Glomerular endothelial cell (primary cell): Measurements from ENCODE around the gene ZMYND10. TPM values are rescaled to one million over a fixed set of nuclear protein-coding genes. Genes with fewer than 3 reads are reported as not detected.

Experiments
- DNase-seq: peaks from one replicate; pipeline ENCODE4 v3.0.0-alpha.2; 2011; ENCODE audit warnings: low read depth, low spot score; ENCODE audit errors: extremely low read depth
- total RNA-seq: library from RNA; depleted of rRNA; stranded (reverse); fragments of >200 nt; gene quantifications from 2 replicates; pipeline ENCODE4 v1.2.3, GENCODE V29; 2015

ZMYND10 gene
- total RNA-seq, 1 donor from 2014 or later, result 0.12 TPM

DNA sequence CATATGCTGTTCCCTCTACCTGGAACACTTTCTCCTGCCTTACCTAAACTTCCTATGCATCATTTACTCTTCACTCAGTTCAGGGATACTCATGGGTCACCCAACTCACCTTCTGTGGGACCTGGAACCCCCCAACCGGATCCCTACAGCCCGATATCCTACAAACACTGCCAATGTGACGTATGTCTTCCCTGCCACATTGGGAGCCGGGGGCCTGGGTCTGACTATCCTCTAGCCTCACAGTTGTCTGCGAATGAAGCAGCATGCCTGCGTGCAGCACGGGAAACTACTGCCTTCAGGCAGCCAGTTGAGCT, 4.6 kb upstream of the ZMYND10 start:
- no peak for DNase-seq

DNA sequence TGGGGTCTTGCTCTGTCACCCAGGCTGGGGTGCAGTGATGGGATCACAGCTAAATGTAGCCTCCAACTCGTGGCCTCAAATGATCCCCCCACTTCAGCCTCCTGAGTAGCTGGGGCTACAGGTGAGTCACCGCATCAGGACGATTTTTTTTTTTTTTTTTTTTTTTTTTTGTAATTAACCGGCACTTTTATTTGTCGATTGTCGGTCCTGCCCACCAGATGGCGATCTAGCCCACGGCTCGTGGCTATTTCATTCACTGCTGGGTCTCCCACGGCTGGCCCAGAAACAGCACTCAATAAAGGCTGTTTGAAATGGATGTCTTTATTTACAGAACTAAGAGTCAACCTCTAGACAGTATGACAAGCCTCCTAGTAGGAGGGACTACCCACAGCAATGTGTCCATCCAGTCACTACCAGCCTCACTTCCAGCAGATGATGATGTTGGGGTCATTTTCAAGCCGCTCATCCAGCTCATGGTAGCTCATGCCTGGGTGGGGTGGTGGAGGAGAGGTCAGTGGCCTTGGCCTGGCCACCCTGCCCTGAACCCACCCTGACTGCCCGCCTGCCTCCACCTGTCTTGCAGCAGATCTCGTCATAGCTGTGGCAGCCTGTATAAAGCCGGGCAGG, 1.8 kb upstream of the ZMYND10 start:
- DNase-seq, result no peak

DNA sequence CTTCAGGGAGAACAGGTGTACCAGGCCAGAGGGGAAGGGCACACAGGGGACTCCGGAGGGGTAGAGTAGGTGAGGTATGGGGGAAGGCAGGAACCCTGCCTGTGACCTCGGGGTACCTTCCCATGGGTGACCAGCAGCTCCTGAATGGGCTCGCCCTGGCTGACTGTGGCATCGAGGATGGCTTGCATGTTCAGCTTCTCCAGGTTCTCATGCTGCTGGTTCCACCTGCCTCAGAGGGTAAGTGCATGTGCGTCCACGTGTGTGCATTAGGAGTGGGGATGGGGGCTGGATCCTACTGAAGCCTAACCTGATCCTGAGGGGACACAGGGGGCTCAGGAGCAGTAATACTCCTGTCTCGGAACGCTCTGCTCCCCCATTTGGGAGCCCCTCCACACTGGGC, 524 bp downstream of the ZMYND10 start:
- DNase-seq, result no peak

DNA sequence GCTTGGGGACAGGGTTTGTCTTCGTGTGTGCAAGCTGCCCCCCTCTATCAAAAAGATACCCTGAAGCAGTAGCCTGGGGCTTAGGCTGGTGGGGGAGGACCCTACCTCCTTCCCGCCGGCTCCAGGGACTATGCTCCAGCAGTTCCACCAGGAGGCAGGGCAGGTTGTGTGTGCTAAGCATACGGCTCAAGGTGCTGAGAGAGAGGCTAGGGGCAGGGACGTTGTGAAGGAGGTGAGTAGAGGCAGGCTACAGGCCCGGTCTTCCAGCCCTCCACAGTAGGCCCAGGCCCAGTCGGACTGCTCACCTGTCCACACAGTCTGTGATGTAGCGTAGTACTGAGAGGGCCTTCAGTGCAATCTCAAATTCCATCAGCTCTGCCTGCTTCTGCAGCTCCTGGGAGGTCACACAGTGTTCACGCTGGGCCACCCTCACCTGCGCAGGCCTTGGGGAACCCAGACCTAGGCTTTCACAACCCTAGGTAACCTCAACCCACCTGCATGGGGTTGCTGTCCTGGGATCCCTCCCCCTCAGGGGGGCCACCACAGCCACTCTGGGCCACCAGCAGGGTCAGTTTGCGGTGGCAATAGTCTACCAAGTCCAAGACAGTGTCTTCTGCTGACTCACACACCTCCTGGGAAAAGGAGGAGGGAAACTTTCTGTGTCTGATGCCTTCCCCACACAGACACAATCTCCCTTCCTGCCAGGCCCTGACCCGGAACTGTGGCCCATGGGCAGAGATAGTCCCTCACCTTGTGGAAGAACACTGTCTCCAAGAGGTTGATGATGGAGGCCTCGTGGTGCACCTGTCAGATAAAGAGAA, 2.5 kb downstream of the ZMYND10 start:
- DNase-seq, result no peak

DNA sequence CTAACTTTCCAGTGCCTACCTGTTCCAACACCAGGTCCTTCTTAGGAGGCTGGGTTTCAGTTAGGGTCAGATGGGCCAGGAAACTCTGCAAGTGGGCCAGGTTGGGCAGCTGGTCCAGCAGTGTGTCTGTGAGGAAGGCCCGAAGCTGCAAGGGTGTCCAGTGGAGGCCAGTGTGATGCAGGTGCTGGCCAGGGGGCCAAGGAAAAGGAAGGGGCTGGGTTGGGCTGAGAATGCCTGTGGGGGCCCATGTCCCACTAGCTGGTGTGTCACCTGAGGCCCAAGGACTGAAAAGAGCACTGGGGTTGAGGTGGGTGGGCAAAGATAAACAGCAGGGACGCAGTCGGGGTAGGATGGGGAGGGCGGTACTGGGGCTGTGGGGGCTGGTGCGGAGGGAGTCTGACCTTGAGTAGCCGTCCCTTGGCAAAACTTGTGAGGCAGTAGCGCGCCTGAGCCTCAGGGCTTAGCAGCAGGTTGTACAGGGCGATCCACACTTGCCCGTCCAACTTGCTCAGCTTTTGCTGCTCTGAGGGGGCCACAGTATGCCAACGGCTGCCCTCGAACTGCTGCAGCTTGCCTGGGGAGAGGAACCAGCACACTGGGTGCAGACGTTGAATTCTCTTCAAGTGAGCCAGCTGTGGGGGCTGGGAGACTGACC, 3.4 kb downstream of the ZMYND10 start:
- DNase-seq, result no peak

DNA sequence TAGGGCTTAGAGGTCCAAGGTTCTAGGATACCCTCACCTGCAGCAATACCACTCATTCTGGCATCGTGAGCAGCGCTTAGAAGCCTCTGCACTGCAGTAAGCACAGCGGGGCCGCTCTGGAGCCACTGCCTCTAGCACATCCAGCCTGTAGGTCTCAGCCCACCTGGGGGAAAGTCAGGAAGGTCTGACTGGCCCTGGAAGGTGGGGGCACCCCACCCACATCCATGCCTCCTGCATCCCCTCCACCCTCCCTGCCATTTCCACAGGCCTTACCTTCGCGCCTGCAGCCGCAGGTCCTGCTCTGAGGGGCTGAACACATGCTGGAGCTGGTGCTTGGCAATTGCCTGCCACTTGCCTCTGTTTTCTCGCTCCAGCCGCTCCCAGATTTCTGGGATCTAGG, 4.0 kb downstream of the ZMYND10 start:
- DNase-seq, result no peak

DNA sequence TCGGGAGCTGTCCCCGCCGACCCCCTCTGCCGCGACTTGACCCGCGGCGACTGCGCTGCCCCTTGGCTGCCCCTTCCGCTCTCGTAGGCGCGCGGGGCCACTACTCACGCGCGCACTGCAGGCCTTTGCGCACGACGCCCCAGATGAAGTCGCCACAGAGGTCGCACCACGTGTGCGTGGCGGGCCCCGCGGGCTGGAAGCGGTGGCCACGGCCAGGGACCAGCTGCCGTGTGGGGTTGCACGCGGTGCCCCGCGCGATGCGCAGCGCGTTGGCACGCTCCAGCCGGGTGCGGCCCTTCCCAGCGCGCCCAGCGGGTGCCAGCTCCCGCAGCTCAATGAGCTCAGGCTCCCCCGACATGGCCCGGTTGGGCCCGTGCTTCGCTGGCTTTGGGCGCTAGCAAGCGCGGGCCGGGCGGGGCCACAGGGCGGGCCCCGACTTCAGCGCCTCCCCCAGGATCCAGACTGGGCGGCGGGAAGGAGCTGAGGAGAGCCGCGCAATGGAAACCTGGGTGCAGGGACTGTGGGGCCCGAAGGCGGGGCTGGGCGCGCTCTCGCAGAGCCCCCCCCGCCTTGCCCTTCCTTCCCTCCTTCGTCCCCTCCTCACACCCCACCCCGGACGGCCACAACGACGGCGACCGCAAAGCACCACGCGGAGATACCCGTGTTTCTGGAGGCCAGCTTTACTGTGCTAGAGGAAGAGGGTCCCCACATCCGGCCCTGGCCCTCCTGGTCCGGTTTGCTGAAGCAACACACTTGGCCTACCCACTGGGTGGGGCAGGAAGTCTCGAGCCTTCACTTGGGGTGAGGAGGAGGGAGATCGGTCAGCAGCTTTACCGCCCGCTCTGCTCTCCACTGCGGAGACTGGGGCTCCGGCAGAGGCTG, 4.8 kb downstream of the ZMYND10 start, which contains the start of gene RASSF1:
Gene RASSF1, minus strand, starts transcription at position 389 of the 882 bp plus-strand sequence. Its CDS starts 31 bp downstream, at position 358.
- no peak for DNase-seq

DNA sequence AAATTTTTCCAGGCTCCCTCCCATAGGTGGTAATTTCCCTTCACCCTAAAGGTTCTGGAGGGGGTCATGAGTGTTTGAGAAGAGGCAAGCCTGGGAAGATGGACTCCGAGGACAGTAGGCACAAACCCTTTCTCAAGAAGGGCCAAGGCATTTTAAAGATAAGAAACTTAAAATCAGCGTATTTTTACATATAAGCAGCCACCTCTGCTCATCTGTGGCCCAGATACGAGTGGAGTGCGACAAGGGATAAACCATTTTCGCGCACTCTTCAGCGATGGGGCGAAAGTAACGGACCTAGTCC, 5.4 kb downstream of the ZMYND10 start:
- no peak for DNase-seq

DNA sequence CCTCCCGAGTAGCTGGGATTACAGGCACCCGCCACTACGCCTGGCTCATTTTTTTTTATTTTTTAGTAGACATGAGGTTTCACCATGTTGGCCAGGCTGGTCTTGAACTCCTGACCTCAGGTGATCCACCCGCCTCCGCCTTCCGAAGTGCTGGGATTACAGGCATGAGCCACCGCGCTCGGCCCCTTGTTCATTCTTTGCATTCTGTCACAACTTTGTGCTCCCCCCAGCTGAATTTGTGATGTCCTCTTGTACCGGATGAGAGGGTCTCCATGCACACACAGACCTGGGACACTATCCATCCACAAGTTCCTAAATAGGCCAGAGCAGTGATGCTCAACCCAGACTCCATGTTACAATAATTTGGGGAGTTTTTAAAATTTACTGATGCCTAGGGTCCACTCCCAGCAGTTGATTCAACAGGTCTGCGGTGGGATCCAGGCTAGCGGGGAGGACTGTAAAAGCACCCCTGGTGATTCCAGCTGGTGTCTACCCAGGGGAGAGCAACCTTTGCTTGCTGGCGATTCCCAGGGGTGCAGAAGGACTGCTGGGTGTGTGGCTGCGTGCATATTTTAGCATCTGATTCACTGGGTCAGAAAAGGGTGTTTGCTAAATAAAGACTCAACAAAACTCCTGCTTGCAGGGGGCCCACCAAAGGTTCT, 5.9 kb downstream of the ZMYND10 start:
- DNase-seq, result no peak

DNA sequence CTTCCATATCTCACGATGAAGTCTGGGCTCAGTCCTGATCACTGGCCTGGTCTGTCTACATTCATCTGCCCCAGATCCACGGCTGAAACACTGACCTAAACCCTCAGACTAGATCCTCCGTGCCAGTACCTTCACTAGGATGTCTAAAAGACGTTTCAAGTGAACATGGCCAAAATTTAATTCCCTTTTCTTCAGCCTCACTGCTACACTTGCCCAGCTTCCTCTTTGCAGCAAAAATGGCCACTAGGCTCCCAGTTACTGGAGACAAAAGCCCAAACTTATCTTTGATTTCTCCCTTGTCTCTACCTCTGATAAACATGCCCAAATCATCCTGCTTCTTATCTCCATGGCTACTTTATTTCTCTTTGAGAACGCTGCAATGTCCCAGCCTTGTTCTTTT, 6.6 kb downstream of the ZMYND10 start:
- DNase-seq, result no peak

DNA sequence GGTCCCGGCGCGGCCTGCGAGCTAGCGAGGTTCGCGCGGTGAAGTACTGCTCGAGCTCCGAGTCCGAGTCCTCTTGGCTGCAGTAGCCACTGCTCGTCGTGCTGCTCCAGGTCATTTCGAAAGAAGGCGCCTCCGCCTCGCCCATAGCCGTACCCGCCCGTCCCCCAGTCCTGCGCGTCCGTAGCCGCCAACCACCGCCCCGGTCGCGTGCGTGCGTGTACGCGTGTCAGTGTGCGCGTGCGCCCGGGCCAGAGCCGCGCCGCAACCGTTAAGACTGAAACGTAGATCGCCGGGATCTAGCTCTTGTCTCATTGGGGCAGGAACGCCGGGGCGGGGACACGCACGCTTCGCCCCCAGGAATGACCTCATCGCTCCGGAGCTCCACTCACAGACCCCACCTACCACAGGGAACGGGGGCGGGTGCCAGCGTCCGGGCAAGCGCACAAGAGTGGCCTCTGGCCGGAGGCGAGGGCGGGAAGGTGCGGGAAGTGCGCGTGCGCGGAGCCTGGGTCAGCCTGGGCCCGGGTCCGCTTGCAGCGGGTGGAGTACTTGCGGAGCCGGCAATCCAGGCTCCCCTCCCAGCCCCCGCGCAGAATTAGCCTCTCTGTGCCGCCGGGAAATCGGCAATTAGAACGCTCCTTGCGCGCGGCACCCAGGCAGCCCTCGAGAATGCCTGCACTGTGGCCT, 8.2 kb downstream of the ZMYND10 start:
- DNase-seq, result no peak

DNA sequence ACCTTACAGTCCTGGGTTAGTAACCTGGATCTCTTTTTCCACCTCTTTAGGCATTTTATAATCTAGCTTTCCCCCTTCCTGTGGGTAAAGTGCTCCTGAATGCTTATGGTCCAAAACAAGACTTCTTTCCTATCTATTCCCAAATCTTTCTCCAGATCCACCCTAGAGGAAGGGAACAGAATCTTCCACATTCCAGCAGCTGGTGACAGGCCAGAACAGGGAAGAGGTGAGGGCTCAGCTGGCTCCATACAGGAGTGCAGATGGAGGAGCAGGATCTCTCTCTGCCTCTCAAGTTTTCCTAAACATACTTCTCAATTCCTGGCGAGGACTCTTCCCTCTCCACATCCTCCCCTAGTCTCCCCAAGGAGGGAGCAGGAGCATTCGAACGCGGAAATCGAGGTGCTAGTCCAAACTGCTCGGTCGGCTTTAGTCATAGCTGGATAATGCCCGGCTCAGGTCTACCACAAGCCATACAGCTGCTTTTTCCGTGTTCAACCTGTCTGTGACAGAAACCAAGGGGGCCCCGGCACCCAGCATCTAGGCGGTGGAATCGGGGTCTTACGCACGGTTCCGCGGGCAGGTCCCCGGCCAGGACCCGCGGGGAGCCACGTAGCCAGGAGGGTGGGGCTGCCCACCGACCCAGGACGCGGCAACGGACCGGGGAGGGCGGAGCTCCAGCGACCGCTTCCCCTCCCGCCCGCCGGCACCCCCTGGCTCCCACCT, 8.9 kb downstream of the ZMYND10 start:
- DNase-seq, result no peak

DNA sequence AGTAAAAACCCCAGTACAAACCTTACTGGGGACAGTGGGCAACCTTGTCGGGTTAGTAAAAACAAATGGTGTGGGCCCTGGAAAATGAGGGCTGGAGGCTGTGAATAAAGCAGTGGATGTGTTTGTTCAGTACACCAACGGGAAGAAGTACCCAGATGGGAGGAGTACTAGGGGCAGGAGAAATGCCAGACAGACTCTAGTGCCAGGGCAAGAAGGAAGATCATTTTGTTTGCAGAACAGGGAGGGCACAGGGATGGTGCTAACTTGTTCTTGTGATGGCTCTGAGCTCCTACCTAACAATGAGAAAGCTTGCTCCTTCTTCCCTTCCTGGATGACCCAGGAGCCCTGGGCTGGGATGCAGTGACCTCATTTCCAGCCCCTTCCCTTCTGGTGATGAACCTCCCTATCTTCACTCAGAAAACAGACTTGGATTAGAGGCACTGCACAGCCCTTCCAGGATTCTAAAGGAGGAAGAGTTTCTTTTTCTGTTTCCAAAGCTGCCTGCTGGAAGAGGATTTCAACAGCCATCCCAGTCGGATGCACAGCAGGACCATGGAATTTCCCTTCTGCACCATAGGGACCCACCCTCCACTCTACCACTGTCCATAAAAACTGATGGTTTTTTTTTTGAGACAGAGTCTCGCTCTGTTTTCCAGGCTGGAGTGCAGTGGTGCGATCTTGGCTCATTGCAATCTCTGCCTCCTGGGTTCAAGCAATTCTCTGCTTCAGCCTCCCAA, 11.0 kb downstream of the ZMYND10 start:
- no peak for DNase-seq

DNA sequence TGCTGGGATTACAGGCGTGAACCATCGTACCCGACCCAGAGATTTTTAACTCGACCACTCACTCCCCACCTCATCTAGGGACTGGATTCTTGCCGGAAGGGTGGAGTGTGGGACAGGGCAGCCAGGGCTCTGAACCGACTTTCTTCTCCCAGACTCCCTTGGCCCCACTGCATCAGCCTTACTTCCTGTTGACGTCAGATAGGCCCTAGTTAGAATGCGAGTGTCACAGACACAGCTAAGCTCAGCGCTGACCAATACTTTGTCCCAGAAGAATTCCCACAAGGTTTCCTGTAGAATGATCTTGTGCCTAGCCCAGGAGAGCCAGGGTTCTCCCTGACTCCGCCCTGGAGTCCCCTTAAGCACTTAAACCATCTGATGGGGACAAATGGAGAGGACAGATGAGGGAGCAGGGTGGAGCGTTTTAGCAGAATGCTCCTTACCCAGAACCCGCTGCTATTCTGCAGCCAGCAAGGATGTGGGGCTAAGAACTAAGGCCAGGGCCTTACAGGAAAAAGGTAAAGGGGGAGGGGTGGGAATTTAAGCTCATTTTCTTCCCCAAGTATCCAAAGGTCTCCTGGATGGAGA, 11.7 kb downstream of the ZMYND10 start:
- DNase-seq, result no peak

DNA sequence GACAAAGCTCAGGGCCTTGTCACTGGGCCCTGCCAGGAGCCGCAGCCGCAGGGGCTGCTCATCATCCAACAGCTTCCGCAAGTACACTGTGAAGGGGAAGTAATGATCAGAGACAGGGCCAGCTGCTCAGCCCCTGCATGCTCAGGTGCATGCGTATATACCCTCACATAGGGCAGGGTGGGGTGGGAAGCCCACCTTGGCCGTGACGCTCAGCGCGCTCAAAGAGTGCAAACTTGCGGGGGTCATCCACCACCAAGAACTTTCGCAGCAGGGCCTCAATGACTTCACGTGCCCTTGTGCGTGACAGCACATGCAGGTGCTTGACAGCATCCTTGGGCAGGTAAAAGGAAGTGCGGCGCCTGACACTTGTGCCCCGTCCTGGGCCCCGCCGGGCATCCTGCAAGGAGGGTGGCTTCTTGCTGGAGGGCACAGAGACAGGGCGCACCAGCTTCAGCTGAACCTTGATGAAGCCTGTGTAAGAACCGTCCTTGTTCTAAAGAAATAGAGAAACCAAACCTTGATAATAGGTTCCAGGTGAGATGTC, 14.1 kb downstream of the ZMYND10 start:
- no peak for DNase-seq

DNA sequence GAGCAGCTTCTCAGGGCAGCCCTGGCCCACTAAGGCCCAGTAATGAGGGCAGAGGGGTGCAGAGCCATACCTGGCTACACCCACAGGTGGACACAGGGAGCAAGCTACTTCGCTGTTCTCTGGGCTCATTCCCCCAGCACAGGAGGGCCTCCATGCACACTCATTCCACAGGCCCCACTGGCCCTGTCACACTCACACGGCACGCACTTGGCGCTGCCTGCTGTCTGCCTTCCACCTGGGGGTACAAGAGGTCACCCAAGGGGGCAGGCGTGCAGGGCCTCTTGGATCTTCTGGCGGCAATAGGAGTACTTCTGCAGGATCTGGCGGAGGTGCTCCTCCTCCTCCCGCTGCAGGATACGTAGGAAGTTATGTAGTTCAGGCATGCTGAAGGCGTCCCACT, 15.2 kb downstream of the ZMYND10 start:
- no peak for DNase-seq

DNA sequence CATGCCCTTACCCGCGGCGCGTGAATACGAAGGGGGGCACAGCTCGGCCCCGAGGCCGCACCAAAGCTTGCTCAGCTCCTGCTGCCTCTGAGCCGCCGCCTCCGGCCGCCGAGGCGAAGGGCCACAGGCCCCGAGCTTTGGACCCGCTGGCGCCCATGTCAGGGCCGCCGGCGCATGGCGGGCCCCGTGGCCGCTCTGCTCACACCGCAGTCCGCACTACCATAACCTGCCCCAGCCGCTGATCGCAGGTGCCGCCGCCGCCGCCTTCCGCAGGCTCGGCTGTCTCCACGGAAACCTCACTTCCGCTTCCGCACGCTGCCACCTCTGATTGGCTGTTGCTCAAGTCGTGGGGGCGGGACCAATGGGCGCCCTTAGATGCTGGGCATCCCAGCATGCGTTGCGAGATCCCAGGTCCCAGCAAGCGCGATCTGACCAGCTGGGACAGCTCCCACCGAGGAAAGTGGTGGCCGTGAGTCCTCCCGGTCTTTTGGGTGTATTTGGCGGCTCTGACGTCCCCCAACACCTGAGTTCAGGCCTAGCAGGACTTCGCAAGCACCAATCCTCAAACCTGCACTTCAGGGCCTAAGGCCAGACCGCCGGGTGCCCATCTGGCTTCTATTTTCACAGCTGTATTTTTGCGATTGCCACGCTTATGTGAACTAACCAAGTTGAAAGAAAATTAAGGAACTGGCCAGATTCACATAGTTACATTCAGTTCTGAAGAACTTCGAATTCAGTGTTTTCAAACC, 17.4 kb downstream of the ZMYND10 start, which contains the start of gene TUSC2:
Gene TUSC2, minus strand, starts transcription at position 281 of the 749 bp plus-strand sequence. Its CDS starts 124 bp downstream, at position 157.
- no peak for DNase-seq
